HG03108 (cell line): ENCODE results near the gene TXNDC11.

Source experiments
- ATAC-seq: cut with Tn5 transposase; IDR thresholded peaks from one replicate; pipeline ENCODE4 v1.9.1; 2021; ENCODE audit warnings: moderate library complexity; ENCODE audit not compliant: unreplicated experiment

TXNDC11 gene

GRCh38 chr16:11721781-11722467 lies 20.7 kb downstream of the TXNDC11 start:
- no peak for ATAC-seq

- no peak for ATAC-seq
Measured at GRCh38 chr16:11719762-11720161, 22.9 kb downstream of the TXNDC11 start.

GRCh38 chr16:11719171-11719570 lies 23.5 kb downstream of the TXNDC11 start:
- no peak for ATAC-seq

GRCh38 chr16:11717811-11718210 lies 24.8 kb downstream of the TXNDC11 start:
- ATAC-seq = no peak

- no peak for ATAC-seq
Measured at GRCh38 chr16:11716336-11716735, 26.3 kb downstream of the TXNDC11 start.

GRCh38 chr16:11715246-11715947 lies 27.3 kb downstream of the TXNDC11 start:
- ATAC-seq = no peak

- ATAC-seq = no peak
Measured at GRCh38 chr16:11712122-11712521, 30.5 kb downstream of the TXNDC11 start.

GRCh38 chr16:11711662-11712061 lies 31.0 kb downstream of the TXNDC11 start:
- no peak for ATAC-seq

GRCh38 chr16:11708421-11708820 lies 34.2 kb downstream of the TXNDC11 start:
- no peak for ATAC-seq

GRCh38 chr16:11707679-11708197 lies 34.9 kb downstream of the TXNDC11 start:
- no peak for ATAC-seq

- ATAC-seq = peak; percentile 82
Measured at GRCh38 chr16:11706180-11706742, 36.4 kb downstream of the TXNDC11 start.

- no peak for ATAC-seq
Measured at GRCh38 chr16:11705311-11706025, 37.2 kb downstream of the TXNDC11 start.

- ATAC-seq = no peak
Measured at GRCh38 chr16:11700264-11701029, 42.2 kb downstream of the TXNDC11 start.

- ATAC-seq = no peak
Measured at GRCh38 chr16:11699234-11699894, 43.3 kb downstream of the TXNDC11 start.

GRCh38 chr16:11698271-11698689 lies 44.4 kb downstream of the TXNDC11 start:
- ATAC-seq = no peak

- no peak for ATAC-seq
Measured at GRCh38 chr16:11697319-11697718, 45.3 kb downstream of the TXNDC11 start.

GRCh38 chr16:11696266-11697012 lies 46.2 kb downstream of the TXNDC11 start:
- ATAC-seq = no peak

GRCh38 chr16:11692651-11693050 lies 50.0 kb downstream of the TXNDC11 start:
- ATAC-seq = no peak

- ATAC-seq = no peak
Measured at GRCh38 chr16:11692171-11692570, 50.5 kb downstream of the TXNDC11 start.
